GM21515 (cell line): Measurements from ENCODE around the gene TPRN.

ENCODE experiments used
- ATAC-seq: cut with Tn5 transposase; IDR thresholded peaks from one replicate; pipeline ENCODE4 v1.9.1; 2021; ENCODE audit not compliant: unreplicated experiment

TPRN gene

DNA sequence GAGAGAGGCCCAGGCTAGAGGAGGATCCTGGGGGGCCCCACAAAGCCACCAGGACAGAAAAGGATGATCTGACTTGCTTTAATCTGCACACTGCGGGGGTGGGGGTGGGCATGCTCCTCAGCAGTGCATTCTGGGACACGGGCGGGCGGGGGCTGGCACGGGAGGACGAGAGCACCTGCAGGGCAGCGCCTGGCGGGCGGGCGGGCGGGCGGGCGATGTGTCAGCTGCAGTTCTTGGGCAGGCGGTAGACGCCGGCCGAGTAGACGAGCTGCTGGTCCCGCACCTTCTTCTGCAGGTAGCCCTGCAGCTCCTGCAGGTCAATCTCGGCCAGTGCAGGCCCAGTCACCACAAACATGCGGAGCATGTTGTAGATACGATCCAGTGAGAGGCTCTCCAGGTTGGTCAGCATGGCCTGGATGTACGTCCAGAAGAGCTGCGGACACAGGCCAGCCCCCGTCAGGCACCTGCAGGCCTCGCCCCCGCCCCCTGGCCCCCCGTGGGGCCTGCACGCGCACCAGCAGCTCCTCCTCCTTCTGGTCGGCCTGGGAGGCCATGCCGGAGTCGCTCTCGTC is 25.7 kb downstream of the TPRN start:
- ATAC-seq: no peak

DNA sequence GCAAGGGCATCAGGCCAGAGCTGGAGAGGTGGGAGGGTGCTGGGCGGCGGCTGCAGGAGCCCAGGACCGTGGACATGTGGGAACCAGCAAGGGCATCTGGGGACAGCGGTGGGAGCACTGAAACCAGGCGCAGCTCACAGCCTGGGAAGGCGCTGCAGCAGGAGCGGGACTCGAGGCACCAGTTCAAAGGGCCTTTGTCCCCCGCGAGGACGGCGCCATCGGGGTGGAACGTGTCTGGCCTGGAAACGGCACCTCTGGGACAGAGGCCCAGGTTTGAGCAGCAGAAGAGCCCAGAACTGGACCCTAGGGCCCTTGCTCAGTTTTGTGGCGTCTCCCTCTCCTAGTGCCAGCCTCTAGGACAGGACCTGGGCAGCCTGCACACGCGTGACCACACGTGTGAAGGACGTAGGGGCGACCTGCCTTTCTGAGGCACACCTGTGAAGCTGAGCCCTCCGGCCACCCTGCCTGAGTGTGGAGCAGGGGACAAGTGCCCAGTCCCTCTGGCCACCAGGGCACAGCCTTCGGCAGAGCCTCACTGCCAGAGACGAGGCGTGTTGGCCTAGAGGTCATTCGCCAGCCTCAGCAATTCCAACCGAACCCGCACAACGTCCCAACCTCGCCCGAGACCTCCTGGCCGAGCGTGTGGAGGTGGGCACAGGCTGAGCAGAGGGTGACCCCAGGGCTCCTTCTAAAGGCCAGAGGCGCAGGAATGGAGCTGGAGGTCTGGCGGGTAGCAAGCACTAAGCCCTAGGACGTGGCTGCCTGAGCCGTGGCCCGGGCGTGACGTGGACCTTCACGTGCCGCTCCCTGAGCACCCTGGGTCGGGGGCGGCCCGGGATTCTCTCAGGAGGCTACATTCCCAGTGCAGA is 26.5 kb downstream of the TPRN start:
- ATAC-seq: no peak

DNA sequence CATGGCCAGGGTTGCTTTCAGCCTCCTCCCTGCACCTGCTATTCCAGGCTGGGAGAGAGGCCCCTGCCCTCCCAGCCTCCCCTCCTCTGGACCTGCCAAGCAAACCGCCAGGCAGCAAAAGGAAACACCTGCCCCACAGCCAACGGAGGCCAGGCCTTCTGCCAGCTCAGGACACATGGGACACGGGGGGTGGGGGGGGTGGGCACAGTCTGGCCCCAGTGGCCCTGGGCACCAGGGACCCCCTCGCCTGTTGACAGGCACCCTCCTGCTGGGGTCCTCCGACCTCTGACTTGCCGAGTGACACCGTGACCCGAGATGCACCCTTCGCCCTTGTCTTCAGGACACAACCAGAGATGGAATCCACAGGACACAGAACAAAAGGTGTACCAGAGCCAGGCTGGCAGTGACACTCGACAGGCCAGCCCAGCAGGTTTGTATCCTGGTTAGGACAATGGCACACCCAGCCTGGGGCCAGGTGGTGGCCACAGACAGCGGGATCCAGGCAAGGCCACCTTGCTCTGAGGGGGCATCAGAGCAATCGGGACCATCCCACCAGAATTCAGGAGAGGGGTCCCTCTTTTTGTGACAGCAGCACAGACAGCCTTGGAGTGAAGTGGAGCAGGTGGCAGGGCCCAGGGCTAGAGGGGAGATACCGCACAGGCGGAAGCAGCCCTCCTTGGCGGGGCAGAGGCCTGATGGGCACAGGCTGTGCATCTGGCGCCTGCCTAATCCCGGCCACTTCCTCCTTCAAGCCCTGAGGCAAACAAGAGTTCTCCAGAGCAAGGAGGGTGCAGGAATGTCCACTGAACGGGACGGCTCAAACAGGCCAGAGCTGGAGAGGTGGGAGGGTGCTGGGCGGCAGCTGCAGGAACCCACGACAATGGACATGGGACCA is 27.4 kb downstream of the TPRN start:
- no peak for ATAC-seq

DNA sequence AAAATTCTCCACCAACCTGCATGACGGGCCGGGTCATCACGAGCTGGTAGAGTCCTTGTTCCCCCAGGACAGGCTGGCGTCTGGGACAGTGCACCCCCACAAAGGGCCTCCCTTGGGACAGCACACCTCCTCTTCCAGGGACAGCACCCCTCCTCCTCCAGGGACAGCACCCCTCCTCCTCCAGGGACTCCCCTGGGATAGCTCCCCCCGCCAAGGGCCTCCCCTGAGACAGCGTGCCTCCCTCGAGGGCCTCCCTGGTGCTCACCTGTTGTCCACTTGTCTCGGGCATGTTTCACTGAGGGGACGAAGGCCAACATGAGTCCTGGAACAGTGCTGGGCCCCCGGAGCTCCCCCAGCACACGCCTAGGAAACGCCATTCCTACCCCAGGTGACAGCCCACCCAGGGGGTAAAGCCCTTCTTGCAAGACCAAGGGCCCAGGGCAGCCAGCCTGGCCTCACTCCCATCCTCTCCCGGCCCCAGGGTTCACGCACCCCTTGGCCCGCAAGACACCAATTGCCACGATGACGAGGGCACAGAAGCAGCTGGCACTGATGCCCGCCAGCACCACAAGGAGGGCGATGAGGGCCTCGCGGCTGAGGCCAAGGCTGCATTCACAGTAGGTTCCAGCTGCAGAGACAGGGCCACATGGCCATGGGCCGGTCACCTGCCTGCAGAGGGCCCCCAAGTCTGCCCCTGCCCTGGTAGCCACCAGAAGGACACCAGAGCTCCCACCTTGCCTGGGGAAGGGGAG is 29.2 kb downstream of the TPRN start:
- no peak for ATAC-seq

DNA sequence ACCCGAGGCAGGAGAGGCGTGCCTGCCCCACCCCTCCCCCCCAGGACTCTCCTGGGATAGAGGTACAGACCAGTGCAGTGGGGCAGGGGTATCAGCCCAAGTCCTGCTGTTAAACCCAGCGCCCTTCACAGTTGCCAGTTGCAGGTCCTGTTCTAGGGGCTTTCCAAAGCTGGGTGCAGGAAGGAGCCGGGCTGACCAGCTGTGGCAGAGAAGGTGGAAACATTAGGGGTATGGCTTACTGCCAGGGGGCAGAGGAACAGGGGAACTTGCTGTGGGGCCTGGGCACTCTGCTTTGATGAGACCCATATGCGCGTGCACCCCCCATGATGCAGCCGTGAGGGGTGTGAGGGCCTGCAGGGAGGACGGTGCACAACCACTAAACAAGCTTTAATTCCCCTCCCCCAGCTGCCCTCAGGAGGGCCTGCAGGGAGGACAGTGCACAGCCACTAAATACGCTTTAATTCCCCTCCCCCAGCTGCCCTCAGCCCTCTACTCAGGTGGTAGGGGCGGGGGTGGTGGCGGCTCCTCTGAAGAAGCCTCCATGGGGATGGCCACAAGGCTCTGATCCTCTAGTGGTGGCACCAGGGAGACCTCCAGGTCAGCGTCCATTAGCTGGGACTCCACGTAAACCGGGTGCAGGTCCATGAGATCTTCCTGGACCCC is 29.9 kb downstream of the TPRN start:
- no peak for ATAC-seq

DNA sequence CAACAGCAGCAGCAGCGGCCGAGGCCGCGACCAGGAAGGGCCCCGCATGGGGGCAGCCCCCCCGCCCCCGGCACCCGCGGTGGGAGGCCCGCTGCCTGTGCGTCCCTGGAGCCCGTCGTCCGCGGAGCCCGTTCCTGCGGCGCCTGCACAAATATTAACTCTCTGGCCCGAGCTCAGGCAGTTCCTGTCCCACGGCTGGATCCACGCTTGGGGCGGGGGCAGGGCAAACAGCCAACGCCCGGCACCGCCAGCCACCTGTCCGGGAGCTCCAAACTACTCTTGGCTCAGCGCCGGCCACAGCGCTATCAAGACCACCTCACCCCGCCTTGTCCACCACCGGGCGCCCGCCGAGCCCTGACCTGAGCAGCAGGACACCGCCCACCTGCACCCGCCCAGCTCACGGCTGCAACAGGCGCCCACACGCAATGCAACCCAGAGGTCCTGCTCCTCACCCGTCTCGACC is 30.6 kb downstream of the TPRN start, which contains the start of gene LRRC26:
TSS of gene LRRC26 (minus strand) at position 156 of the 463 bp plus-strand sequence. CDS start at position 48, 108 bp downstream.
- no peak for ATAC-seq

DNA sequence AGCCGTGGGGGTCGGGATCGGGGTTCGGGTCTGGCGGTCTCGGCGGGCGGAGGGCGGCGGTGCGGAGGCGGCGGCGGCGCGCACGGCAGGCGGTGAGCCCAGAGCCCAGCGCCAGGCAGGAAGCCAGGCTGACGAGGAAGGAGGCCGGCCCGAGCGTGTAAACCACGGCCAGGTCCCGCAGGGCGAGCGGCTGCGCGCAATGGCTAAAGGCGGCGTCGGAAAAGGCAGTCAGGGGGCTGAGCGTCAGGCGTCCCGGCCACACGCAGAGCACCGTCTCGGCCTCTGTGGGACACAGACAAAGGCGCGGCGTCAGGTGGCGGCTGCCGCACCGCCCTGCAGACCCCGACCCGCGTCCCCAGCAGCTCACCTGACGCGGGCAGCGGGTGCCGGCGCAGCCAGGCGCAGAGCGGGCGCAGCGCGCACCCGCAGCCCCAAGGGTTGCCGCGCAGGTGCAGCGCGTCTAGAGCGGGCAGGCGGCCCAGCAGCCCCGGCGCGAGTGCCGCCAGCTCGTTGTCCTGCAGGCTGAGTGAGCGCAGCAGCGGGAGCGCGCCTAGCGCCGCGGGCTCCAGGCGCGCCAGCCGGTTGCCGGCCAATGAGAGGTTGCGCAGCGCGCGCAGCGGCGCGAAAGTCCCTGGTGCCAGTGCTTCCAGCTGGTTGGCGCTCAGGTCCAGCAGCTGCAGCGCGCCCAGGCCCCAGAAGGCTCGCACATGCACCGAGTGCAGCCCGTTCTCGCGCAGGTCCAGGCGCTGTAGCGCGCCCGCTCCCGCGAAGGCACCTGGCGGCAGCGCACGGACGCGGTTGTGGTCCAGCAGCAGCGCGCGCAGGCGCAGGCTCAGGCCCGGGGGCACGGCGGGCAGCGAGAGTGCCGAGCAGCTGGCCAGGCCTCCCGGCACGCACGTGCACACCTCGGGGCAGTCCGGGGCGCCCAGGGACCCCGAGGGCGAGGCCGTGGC is 31.4 kb downstream of the TPRN start:
- ATAC-seq: no peak

DNA sequence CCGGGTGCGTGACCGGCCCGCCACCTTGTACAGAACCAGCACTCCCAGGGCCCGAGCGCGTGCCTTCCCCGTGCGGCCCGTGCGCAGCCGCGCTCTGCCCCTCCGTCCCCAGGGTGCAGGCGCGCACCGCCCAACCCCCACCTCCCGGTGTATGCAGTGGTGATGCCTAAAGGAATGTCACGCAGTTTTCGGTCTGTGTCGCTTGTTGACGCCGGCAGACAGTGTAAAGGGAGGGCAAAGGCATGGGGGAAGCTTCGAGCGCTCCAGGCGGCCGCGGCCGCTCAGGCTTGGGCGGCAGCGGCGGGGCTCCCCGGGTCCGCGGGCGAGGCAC is 32.0 kb downstream of the TPRN start:
- ATAC-seq: no peak

DNA sequence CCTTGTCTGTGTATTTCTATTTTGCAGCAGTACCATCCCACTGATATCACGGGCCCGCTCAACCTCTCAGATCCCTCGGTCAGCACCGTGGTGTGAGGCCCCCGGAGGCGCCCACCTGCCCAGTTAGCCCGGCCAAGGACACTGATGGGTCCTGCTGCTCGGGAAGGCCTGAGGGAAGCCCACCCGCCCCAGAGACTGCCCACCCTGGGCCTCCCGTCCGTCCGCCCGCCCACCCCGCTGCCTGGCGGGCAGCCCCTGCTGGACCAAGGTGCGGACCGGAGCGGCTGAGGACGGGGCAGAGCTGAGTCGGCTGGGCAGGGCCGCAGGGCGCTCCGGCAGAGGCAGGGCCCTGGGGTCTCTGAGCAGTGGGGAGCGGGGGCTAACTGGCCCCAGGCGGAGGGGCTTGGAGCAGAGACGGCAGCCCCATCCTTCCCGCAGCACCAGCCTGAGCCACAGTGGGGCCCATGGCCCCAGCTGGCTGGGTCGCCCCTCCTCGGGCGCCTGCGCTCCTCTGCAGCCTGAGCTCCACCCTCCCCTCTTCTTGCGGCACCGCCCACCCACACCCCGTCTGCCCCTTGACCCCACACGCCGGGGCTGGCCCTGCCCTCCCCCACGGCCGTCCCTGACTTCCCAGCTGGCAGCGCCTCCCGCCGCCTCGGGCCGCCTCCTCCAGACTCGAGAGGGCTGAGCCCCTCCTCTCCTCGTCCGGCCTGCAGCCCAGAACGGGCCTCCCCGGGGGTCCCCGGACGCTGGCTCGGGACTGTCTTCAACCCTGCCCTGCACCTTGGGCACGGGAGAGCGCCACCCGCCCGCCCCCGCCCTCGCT is 32.6 kb downstream of the TPRN start:
- no peak for ATAC-seq

DNA sequence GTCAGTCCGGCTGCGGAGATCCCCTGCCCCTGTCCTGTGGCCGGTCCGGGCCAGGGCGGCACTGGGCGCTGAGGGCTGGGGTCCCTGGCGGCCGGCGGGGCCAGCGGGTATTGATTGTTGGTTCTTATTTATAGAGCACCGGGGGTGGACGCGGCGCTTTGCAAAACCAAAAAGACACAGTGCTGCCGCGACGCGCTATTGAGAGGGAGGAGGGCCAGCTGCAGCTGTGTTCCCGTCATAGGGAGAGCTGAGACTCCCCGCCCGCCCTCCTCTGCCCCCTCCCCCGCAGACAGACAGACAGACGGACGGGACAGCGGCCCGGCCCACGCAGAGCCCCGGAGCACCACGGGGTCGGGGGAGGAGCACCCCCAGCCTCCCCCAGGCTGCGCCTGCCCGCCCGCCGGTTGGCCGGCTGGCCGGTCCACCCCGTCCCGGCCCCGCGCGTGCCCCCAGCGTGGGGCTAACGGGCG is 33.2 kb downstream of the TPRN start:
- ATAC-seq: no peak

DNA sequence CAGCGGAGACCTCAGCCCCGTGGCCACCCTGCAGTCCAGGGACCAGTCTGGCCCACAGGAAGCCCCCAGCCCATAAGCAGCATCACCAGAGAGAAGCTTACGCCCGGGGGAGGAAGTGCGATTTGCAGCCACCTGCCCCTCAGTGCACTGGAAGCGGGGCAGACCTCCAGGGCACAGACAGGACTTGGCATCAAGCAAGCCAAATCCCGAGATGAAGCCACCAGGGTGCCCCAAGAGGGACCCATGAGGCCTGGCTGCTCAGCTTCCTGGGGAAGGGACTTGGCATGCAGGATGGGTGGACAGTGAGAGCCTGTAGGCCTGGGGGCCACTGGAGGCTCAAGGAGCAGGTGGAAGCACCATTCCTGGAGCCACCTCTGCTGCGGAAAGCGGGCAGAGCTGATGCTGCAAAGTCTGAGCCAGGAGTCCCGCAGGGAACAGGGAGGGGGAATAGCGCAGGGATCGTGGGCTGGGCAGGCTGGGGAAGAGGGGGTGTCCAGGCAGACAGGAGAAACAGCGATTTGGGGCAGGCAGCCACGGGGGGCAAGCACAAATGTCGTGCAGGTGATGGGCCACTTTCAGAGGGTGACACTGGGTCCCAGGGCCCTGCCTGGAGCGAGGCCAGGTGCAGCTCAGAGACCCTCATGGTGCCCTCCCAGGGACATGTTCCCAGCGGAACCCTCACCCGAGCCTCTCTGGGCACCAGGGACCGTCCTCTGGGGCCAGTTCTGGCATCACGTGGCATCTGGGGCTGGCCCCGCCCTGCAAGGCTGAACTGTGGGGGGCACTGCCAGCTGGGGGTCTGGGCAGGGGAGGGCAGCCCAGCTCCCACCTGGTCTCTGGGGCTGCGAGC is 33.9 kb downstream of the TPRN start:
- ATAC-seq: no peak

DNA sequence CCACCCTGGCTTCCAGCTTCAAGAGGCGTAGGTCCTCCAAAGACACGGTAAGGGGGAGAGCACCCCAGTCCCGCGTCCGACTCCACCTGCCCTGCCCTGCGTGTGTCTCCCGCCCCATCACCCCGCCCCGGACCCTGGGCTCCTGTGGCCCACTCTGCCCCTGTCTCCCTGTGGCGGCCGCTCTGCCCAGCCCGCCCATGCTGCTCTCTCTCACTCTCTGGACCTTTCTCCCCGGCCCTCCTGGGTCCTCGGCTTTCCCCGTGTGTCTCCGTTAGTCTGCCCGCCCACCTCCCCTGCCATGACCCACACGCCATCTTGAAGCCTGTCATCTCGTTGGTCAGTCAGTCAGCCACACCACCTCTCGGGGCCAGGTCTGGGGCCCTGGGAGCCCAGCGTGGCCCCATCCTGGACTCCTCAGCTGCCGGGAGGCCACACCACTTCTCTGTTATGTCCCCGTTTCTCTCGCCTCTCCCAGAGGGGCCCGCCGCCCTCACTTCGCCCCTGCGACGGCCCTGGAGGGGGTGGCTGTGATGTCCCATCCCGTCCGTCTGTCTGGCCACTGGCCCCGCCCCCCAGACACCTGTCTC is 35.2 kb downstream of the TPRN start:
- ATAC-seq: no peak

DNA sequence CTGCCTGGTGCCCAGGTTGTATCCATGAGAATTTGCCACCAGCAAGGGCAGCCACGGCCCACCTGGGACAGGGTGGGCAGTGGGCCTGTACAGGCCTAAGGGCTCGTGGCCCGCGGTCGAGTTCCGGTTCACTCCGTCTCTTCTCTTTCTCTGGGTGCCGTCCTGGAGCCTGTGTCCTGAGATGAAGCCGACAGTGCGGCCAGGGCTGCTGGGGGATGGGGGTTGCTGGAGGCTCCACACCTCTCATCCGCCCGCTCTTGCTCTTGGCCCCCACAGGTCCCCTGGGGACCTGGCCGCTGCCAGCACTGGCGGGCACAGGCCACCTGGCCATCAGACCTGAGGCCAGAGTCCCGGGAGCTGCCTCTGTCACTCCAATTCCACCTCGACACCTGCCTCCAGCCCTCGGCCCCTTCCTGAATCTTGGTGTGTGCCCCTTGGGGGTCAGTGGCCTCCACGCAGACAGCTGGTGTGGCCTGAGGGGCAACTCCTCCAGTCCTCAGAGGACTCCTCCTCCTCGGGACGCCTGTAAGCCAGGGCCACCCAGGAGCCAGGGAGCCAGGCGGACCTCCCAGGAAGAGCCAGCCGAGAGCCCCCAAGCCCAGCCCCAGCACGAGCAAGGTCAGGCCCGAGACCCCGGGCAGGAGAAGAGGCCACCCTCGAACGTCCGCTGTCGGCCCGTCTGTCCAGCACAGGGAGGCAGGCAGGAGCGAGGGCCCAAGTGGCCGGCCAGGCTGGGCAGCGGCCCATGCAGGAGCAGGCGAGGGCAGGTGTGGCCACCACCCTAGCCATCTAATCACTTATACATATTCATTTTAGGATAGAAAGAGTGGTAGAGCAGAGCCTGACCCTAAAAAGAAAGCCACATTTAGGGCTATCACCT is 35.9 kb downstream of the TPRN start:
- ATAC-seq: no peak

DNA sequence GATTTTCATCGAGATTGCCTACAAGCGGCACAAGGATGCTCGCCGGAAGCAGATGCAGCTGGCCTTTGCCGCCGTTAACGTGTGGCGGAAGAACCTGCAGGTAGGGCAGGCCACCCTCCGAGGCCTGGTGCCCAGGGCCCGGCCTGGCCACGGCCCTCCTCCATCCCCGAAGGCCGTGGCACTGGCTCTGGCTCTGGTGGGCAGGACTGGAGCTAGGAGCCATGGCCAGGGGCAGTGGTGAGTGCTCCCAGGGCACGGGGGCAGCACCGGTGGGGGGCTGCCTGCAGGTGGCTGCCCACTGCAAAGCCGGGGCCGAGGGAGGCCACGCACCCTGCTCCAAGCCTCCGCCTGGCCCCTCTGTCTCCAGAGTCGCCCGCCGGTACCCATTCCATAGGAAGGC is 36.7 kb downstream of the TPRN start:
- ATAC-seq: no peak

DNA sequence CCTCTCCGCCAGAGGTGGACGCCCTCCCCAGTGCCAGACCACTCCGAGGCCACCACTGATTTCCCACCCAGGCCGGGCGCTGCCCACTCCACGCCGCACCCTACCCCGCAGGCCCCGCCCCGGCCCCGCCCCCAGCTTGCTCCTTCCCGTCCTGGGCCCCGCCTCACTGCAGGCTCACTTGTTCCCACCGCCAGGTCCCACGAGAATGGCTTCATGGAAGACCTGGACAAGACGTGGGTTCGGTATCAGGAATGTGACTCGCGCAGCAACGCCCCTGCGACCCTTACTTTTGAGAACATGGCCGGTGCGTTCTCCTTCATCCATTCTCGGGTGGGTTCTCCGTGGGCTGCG is 37.2 kb downstream of the TPRN start:
- no peak for ATAC-seq
